Central memory CD8-positive, alpha-beta T cell (primary cell): Measurements from ENCODE around the gene STXBP1.

Experiments used
- ATAC-seq: fragments of 150-1000 bp; cut with Tn5 transposase; replicated peaks from 2 replicates; pipeline ENCODE4 v1.10.0; 2022; ENCODE audit warnings: mild to moderate bottlenecking, moderate FRiP score, moderate number of reproducible peaks; ENCODE audit not compliant: poor library complexity, severe bottlenecking; ENCODE audit errors: extremely low read depth
- DNase-seq, 2 donors: peaks; one replicate each; pipeline ENCODE4 v3.0.0; 2021; ENCODE audit warnings: low spot score in 2 of 2
- H3K27ac Mint-ChIP-seq: one replicate; pipeline ENCODE4 v1.8.0; 2022; ENCODE audit warnings: low read depth, mild to moderate bottlenecking, moderate library complexity, mixed read lengths
- H3K27me3 Mint-ChIP-seq: one replicate; pipeline ENCODE4 v1.8.0; 2022; ENCODE audit warnings: mixed read lengths
- H3K36me3 Mint-ChIP-seq: one replicate; pipeline ENCODE4 v1.8.0; 2022; ENCODE audit warnings: mild to moderate bottlenecking, moderate library complexity, mixed read lengths; ENCODE audit not compliant: insufficient read depth
- H3K4me1 Mint-ChIP-seq: one replicate; pipeline ENCODE4 v1.8.0; 2022; ENCODE audit warnings: mixed read lengths
- H3K4me3 Mint-ChIP-seq: one replicate; pipeline ENCODE4 v1.8.0; 2022; ENCODE audit warnings: mild to moderate bottlenecking, moderate library complexity, mixed read lengths
- H3K9me3 Mint-ChIP-seq: one replicate; pipeline ENCODE4 v1.8.0; 2022; ENCODE audit warnings: mixed read lengths

Gene STXBP1

DNA sequence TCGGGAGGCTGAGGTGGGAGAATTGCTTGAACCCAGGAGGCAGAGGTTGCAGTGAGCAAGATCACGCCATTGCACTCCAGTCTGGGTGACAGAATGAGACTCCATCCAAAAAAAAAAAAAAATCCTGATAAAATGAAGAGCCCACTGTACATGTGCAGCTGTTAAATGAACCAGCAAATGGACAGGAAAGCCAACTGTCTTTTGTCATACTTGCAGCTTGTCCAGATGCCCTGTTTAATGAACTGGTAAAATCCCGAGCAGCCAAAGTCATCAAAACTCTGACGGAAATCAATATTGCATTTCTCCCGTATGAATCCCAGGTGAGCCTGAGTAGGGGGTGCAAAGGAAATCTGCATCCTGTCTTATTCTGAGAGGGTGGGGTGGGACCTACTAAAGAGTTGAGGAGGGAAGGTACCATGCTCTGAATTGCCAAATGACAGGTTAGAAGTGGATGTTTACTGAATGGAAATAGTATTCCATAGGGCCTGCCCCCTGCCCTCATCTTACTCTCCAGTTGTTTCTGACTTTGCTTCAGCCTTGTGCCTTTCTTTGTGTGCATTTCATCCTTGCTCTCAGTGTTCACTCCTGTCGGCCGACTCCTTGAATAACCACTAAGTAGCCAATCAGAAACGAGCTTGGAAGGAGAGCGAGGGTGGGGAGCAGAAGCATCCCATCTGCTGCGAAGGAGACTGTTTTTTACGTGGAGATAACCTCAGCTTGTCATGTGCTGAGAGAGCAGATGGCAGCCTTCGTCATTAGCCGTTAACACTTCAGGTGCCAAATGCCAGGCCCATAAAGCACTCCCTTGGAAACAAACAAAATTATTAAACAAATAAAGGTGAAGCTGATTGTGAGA, 49.0 kb downstream of the STXBP1 start:
- no peak for ATAC-seq
- no peak for DNase-seq
- no peak overlapping the region for H3K4me3 Mint-ChIP-seq
- no peaks in the 10 kb centered on the region for H3K4me1 Mint-ChIP-seq
- H3K27ac Mint-ChIP-seq: no peak overlapping the region
- H3K9me3 Mint-ChIP-seq: no peaks in the 10 kb centered on the region
- H3K36me3 Mint-ChIP-seq: no peaks in the 10 kb centered on the region
- H3K27me3 Mint-ChIP-seq: peaks cover 49% of the 10 kb centered on the region

GRCh38 chr9:127662617-127663016, 50.5 kb downstream of the STXBP1 start:
- Mint-ChIP-seq H3K4me1 (no peaks in the 10 kb centered on the region), H3K27me3 (peaks cover 35% of the 10 kb centered on the region), H3K27ac (no peak overlapping the region), H3K36me3 (no peaks in the 10 kb centered on the region), H3K4me3 (no peak overlapping the region), H3K9me3 (no peaks in the 10 kb centered on the region)
- no peak for DNase-seq
- ATAC-seq: no peak

DNA sequence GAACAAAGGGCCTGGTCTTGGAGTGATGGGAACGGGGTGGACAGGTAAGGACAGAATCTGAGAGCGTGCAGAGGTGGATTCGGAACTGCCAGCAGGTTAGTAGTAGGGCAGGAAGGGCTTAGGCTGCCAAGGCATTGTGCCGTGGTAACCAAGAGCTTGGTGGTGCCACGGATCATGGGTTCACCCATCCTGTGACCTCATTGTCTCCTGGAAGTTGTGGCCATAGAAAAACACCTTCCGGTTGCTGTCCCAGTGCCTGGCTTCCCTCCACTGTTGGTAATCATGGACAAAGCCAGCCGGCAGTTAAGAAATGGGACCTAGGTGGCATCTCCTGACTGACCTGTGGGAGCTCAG, 52.2 kb downstream of the STXBP1 start:
- Mint-ChIP-seq H3K4me3 (no peak overlapping the region), H3K27me3 (peaks cover 24% of the 10 kb centered on the region), H3K36me3 (no peaks in the 10 kb centered on the region), H3K4me1 (no peaks in the 10 kb centered on the region), H3K9me3 (no peaks in the 10 kb centered on the region), H3K27ac (no peak overlapping the region)
- ATAC-seq (no peak), DNase-seq (no peak)

DNA sequence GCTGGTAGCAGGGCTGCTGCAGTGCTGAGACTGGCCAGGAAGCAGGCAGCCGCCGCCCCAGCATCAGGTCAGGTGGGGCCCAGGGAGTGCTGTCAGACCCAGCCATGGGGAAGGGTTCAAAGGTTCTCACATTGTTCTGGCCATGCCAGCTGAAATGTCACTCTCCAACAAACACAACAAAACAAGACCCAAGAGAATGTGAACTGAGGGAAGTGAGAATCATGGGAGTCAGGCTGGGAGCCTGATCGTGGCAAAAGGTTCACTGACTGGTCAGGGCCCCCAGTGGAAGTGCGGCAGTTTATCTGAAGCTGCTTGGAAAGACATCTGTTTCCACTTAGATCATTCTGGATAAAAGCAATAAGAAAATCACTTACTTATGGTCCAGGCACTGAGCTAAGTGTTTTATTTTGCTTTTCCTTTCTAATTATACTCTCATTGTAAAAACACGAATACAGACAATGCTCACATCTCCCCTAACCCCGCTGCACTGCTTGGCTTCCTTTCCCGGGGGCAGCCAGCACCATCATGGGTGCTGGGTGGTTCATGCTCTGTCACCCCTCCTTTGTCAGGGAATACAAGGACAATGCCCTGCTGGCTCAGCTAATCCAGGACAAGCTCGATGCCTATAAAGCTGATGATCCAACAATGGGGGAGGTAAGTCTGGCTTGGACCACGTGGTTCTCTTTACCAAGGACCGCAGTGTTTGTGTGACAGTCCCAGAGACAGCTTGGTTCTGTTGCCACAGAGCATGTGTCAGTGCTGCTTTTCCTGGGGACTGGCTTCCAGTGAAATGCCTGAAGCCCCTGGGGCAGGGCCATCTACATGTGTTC, 52.8 kb downstream of the STXBP1 start:
- Mint-ChIP-seq H3K36me3 (no peaks in the 10 kb centered on the region), H3K27ac (no peak overlapping the region), H3K4me3 (no peak overlapping the region), H3K9me3 (no peaks in the 10 kb centered on the region), H3K4me1 (no peaks in the 10 kb centered on the region), H3K27me3 (peaks cover 24% of the 10 kb centered on the region)
- ATAC-seq: no peak
- DNase-seq: no peak

GRCh38 chr9:127667127-127667844, 55.2 kb downstream of the STXBP1 start:
- H3K27ac Mint-ChIP-seq: no peak overlapping the region
- no peak overlapping the region for H3K4me3 Mint-ChIP-seq
- ATAC-seq (no peak), DNase-seq (no peak)
- H3K27me3 Mint-ChIP-seq: peaks cover 24% of the 10 kb centered on the region
- H3K36me3 Mint-ChIP-seq: peaks cover 4% of the 10 kb centered on the region
- H3K9me3 Mint-ChIP-seq: no peaks in the 10 kb centered on the region
- no peaks in the 10 kb centered on the region for H3K4me1 Mint-ChIP-seq

- Mint-ChIP-seq H3K27me3 (peaks cover 18% of the 10 kb centered on the region), H3K9me3 (no peaks in the 10 kb centered on the region), H3K4me1 (no peaks in the 10 kb centered on the region), H3K36me3 (peaks cover 4% of the 10 kb centered on the region), H3K4me3 (no peak overlapping the region), H3K27ac (no peak overlapping the region)
- DNase-seq: no peak
- no peak for ATAC-seq
Measured at GRCh38 chr9:127667906-127668305, 55.8 kb downstream of the STXBP1 start.

DNA sequence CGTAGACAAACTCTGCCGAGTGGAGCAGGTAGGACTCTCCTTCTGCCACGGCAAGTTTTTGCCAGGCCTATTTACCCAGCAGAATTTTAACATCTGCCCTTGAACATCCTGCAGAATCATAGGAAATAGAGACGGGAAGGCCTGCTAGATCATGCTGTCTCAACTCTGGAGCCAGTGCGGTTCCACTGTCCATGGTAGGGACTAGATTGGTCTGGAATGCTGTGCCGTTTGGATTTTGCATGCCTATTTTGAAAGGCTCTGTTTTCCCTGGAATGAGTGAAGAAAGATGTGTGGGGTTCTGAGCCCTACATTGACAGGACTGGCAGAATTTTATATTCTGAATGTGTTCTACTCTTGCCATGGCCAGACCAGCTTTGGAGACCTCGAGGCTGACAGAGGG, 61.2 kb downstream of the STXBP1 start:
- Mint-ChIP-seq H3K9me3 (no peaks in the 10 kb centered on the region), H3K27ac (no peak overlapping the region), H3K4me3 (no peak overlapping the region), H3K4me1 (no peaks in the 10 kb centered on the region), H3K36me3 (peaks cover 4% of the 10 kb centered on the region), H3K27me3 (no peaks in the 10 kb centered on the region)
- ATAC-seq (no peak), DNase-seq (no peak)

DNA sequence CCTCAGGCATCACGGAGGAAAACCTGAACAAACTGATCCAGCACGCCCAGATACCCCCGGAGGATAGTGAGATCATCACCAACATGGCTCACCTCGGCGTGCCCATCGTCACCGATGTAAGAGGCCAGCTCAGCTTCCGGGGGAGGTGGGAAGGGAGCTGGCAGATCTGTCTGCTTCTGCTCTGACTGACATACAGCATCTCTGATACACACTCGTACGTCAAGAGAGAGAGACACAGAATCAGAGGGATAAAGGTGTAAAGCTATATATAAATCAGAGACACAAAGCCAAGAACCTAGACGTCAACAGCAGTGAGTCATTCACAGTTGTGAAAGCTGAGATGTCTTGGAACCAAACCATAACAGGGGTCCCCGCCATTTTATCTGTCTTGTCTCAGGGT, 64.6 kb downstream of the STXBP1 start:
- H3K36me3 Mint-ChIP-seq: peaks cover 1% of the 10 kb centered on the region
- H3K9me3 Mint-ChIP-seq: no peaks in the 10 kb centered on the region
- ATAC-seq (no peak), DNase-seq (no peak)
- no peaks in the 10 kb centered on the region for H3K4me1 Mint-ChIP-seq
- peaks cover 31% of the 10 kb centered on the region for H3K27me3 Mint-ChIP-seq
- H3K4me3 Mint-ChIP-seq: no peak overlapping the region
- no peak overlapping the region for H3K27ac Mint-ChIP-seq

GRCh38 chr9:127679506-127679905, 67.4 kb downstream of the STXBP1 start:
- H3K9me3 Mint-ChIP-seq: no peaks in the 10 kb centered on the region
- no peak overlapping the region for H3K4me3 Mint-ChIP-seq
- peaks cover 1% of the 10 kb centered on the region for H3K36me3 Mint-ChIP-seq
- no peak for ATAC-seq
- no peak overlapping the region for H3K27ac Mint-ChIP-seq
- no peak for DNase-seq
- H3K27me3 Mint-ChIP-seq: peaks cover 31% of the 10 kb centered on the region
- H3K4me1 Mint-ChIP-seq: no peaks in the 10 kb centered on the region

- Mint-ChIP-seq H3K4me3 (no peak overlapping the region), H3K4me1 (no peaks in the 10 kb centered on the region), H3K36me3 (peaks cover 1% of the 10 kb centered on the region), H3K9me3 (no peaks in the 10 kb centered on the region), H3K27ac (no peak overlapping the region), H3K27me3 (peaks cover 31% of the 10 kb centered on the region)
- ATAC-seq: no peak
- no peak for DNase-seq
Measured at GRCh38 chr9:127680226-127680625, 68.1 kb downstream of the STXBP1 start.

DNA sequence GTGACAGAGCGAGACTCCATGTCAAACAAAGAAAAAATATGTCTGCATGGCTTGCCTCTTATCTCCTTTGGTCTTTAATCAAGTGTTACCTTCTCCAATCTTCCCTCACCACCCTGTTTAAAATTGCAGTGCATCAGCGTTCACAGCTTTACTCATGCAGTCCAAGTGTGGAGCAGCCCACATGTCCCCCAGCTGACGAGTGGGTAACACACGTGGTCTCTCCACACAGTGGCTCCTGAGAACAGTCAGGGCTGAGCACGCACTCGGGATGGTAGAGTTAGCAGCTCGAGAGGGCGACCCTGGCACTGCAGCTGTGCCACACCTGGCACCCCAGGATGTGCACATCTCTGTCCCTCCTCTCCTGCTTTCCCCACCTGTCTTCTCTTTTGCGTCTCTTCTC, 68.8 kb downstream of the STXBP1 start:
- no peaks in the 10 kb centered on the region for H3K4me1 Mint-ChIP-seq
- H3K36me3 Mint-ChIP-seq: peaks cover 1% of the 10 kb centered on the region
- H3K27me3 Mint-ChIP-seq: peaks cover 31% of the 10 kb centered on the region
- DNase-seq (no peak), ATAC-seq (no peak)
- no peak overlapping the region for H3K4me3 Mint-ChIP-seq
- H3K9me3 Mint-ChIP-seq: no peaks in the 10 kb centered on the region
- H3K27ac Mint-ChIP-seq: no peak overlapping the region

DNA sequence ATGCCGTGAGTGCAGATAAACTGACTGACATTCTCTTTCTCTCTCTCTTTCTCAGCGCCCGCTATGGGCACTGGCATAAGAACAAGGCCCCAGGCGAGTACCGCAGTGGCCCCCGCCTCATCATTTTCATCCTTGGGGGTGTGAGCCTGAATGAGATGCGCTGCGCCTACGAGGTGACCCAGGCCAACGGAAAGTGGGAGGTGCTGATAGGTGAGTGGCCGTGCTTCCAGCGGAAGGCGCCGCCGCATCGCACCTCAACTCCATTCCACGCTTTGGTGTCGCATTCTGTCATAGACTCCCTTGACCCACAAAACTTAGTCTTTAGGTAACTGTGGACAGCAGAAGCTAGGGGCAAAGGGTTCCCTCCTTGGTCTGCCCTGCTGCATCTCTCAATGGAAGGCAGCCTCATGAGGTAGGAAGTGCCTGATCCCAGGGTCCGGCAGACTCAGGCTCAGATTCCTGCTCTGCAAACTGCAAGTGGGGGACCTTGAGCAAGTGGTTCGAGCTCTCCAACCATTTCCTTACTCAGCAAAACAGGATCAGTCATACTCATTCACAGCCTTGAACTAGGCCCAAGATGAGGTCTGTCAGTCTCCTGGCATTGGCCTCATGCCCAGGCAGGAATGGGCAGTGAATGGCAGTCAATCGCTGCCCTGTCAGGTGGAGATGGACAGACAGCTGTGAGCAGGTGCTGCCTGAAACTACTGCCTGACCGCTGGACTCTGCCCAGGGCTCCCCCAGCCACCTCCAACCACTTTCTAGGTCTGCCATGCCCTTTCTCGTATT, 70.5 kb downstream of the STXBP1 start:
- no peak overlapping the region for H3K4me3 Mint-ChIP-seq
- peaks cover 1% of the 10 kb centered on the region for H3K36me3 Mint-ChIP-seq
- H3K27ac Mint-ChIP-seq: no peak overlapping the region
- no peak for ATAC-seq
- peaks cover 31% of the 10 kb centered on the region for H3K27me3 Mint-ChIP-seq
- no peaks in the 10 kb centered on the region for H3K4me1 Mint-ChIP-seq
- no peaks in the 10 kb centered on the region for H3K9me3 Mint-ChIP-seq
- DNase-seq: no peak
